ENCODE data around the gene LRRN3. TPM values are rescaled to one million over a fixed set of nuclear protein-coding genes. Genes with fewer than 3 reads are reported as not detected.

The LRRN3 gene
- total and polyA plus RNA-seq, 2 of the 8 experiments (the other 6 are each of a cell fraction or from before 2014, with no cell fraction given), result 0.20 to 0.32 TPM

- Histone ChIP-seq H2BK120ac (replicated peaks; ENCODE audit: low read depth, low read length) (no peak overlapping the region), H2BK12ac (ENCODE audit: low read depth, low read length) (no peak overlapping the region), H4K91ac (replicated peaks; ENCODE audit: insufficient read length, low read length) (no peak overlapping the region), H2AK5ac (ENCODE audit: low read depth, low read length) (no peak overlapping the region), H2BK5ac (ENCODE audit: low read depth, low read length) (no peak overlapping the region), H2BK15ac (ENCODE audit: low read length) (no peak overlapping the region), H3K9ac (replicated peaks in 1 of 4; ENCODE audit: extremely low read depth in 1 of 4, low read depth in 3 of 4, low read length in 3 of 4) (no peak overlapping the region), H3K4me3 (ENCODE audit: extremely low read depth in 1 of 4, insufficient read depth in 2 of 4, low read depth in 3 of 4, low read length in 4 of 4) (no peak overlapping the region), H3K4ac (replicated peaks; ENCODE audit: insufficient read length, low read depth, low read length) (no peak overlapping the region), H3K27me3 (replicated peaks in 1 of 4; ENCODE audit: control insufficient read depth in 3 of 4, extremely low read depth in 1 of 4, insufficient read depth in 3 of 4, low read length in 3 of 4) (no peaks in the 10 kb centered on the region), H2AFZ (ENCODE audit: low read length) (no peak overlapping the region), H4K20me1 (replicated peaks in 1 of 2; ENCODE audit: control insufficient read depth in 1 of 2, insufficient read depth in 2 of 2, low read length in 2 of 2) (no peaks in the 10 kb centered on the region), H3K27ac (ENCODE audit: low read depth, low read length) (no peak overlapping the region), H3K56ac (replicated peaks; ENCODE audit: insufficient read length, low read depth, low read length) (no peak overlapping the region), H3K36me3 (ENCODE audit: control insufficient read depth in 2 of 4, insufficient read depth in 4 of 4, low read length in 3 of 4) (no peaks in the 10 kb centered on the region), H3K4me2 (ENCODE audit: insufficient read depth in 1 of 2, low read depth in 2 of 2, low read length in 2 of 2) (no peak overlapping the region), H3K9me3 (ENCODE audit: insufficient read depth in 2 of 2, low read depth in 1 of 2, low read length in 1 of 2) (no peaks in the 10 kb centered on the region), H3K23me2 (ENCODE audit: low read depth, low read length) (no peaks in the 10 kb centered on the region), H3K79me2 (ENCODE audit: control insufficient read depth in 1 of 2, insufficient read depth in 2 of 2, low read length in 2 of 2) (no peaks in the 10 kb centered on the region), H3K4me1 (replicated peaks in 1 of 4; ENCODE audit: control insufficient read depth in 3 of 4, insufficient read depth in 4 of 4, low read length in 3 of 4) (peaks cover 0 to 8% (median 0%) of the 10 kb centered on the region in 4 experiments; a peak in 3 of 7 replicates), H3K18ac (ENCODE audit: extremely low read depth, low read length) (no peak overlapping the region), H3K79me1 (ENCODE audit: low read depth, low read length) (no peaks in the 10 kb centered on the region), H3K14ac (ENCODE audit: insufficient read length) (no peak overlapping the region), H4K8ac (ENCODE audit: extremely low read depth, insufficient read depth, low read length) (no peak overlapping the region), H2BK20ac (ENCODE audit: low read length) (no peak overlapping the region), H3K23ac (ENCODE audit: insufficient read length) (no peak overlapping the region), H4K5ac (ENCODE audit: insufficient read length, low read depth, low read length) (no peak overlapping the region)
- DNase-seq (ENCODE audit: low read depth in 1 of 2, low spot score in 2 of 2) (no peak), FAIRE-seq (no peak)
- no peak for TF ChIP-seq CTBP2 (IDR thresholded peaks at IDR 0.05; ENCODE audit: borderline replicate concordance, insufficient read depth, insufficient read length, low read length)
- TF ChIP-seq SRF (IDR thresholded peaks at IDR 0.05; ENCODE audit: low read depth, low read length), result no peak
- no peak for TF ChIP-seq USF2 (IDR thresholded peaks at IDR 0.05; ENCODE audit: low read length)
- ChIA-PET POLR2A (ENCODE audit: partially characterized antibody) (no interaction called here), CTCF (ENCODE audit: partially characterized antibody) (interaction anchor here (1.1 kb wide), 1 partner anchor 9 kb away, joined by 3 read pairs; no protein-coding TSS in a partner anchor)
- 92% methylated on average over 1 of the region's 1 CpG; no CpG with 5 or more reads in 1 of the 2 experiments for WGBS, 2 experiments (ENCODE audit: extremely low coverage in 1 of 2, insufficient coverage in 1 of 2, insufficient read length in 1 of 2, insufficient replicate concordance in 2 of 2, low coverage in 1 of 2, low lambda C conversion rate in 2 of 2, missing lambda C conversion rate in 1 of 2)
Observed at GRCh38 chr7:111108000-111108399, 17.1 kb downstream of the LRRN3 start.

All from H1 (cell line).